Hematopoietic multipotent progenitor cell treated with erythropoietin and hydrocortisone succinate and interleukin-3 and kit ligand, for 4 days (in vitro differentiated cells): ENCODE measurements around the gene MLKL.
A peak's percentile ranks its signal among the peaks of the same experiment; 100 is the strongest.

Source experiments
- DNase-seq: peaks from one replicate; pipeline ENCODE4 v3.0.0-alpha.2; 2015

Gene MLKL

GRCh38 chr16:74641969-74642368 lies 58.7 kb downstream of the MLKL start:
- DNase-seq: no peak

DNA sequence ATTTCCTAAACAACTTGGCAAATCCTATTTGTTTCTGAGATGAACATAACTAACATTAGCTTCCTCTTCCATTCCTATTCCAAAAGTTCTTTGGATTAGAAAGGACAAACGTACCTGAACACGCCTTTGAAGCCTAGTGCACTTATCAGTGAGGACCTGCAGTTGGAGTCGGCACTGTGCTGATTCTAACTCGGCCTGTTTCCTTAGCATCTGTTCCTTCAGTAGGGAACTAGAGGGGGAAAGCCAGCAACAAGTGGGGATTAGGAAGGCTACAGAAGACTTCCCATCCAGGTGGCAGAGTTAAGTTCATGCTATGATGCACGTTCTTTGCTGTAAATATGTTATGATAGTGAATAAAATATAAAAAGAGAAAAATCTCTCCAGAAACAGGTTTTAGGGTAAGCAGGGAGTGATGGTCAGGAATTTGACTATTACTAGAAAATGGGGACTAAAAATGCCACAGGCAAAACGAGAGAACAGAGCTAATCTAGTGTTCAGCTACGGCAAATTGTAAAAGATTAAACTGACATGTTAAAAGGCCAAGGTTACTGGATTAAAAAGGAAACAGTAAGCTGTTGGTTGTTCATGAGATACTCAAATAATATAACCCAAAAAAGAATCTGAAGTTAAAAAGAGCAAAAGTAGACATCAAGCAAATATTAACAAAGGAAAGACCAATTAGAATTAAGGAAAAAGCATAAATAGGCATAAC lies 62.8 kb downstream of the MLKL start:
- no peak for DNase-seq

- DNase-seq: no peak
Measured at GRCh38 chr16:74635303-74635702, 65.4 kb downstream of the MLKL start.

GRCh38 chr16:74633686-74634085 lies 67.0 kb downstream of the MLKL start:
- no peak for DNase-seq

- DNase-seq: no peak
Measured at GRCh38 chr16:74627506-74628220, 73.0 kb downstream of the MLKL start.

DNA sequence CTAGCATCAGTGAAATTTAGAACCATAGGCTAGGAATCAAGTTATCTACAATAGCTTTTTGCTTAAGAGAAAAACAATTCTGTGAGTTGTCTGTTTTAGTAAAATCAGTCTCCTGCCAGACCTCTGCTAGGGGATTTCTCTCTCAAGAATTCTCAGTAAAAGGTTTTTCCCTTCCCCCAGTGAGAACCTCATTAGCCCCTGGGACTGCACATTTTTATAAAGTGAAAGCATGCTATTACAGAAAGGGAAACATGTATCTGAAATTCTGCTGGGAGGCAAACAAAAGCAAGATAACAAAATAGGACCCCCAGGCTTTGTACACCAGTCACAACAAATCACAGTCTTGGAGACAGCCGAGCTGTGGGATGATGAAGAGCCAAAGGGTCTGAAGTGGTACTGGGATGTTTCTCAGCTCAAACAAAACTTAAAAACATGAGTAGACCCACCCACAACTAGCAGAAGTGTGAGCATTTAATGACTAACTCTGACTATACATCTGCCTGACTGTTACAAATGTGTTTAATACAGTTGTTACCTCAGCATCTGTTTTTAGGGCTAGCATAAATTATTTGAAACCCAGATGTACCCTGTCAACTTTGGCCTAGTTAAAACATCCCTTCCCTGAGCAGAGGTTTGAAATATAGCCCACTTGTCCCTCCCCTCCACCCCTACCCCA lies 73.8 kb downstream of the MLKL start:
- no peak for DNase-seq

- DNase-seq: no peak
Measured at GRCh38 chr16:74625500-74626350, 74.9 kb downstream of the MLKL start.

- no peak for DNase-seq
Measured at GRCh38 chr16:74623839-74624235, 76.8 kb downstream of the MLKL start.

DNA sequence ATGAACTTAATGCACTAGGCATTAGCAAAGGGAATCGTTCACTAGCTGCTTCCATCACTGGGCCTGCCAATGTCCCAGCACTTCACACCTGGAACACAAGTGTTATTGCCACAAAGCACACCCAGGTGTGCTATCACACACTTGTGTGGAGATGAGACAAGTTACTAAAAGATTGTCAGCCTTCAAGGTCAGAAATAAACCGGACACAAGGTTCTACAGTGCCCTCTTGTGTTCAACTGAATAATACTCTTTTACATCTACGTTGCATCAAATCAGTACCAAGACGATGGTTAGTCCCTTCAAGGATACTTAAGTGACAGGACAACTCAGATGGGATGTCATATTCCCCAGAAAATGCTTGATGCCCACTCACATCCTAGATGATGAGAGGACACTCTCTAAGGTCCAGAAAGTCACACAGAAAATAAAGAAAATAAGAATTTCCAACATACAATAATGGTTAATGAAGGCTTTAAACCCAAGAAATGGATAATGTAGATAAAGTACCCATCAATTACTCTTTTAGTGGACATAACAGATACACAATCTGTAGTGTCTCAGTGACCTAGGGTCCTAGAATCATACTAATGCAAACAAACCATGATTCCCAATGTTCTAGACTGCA lies 77.3 kb downstream of the MLKL start:
- peak; percentile 73 for DNase-seq

- DNase-seq: no peak
Measured at GRCh38 chr16:74622005-74622404, 78.7 kb downstream of the MLKL start.
